Keratinocyte (primary cell): ENCODE data around the gene LYPD1.

Experiments
- CTCF ChIP-seq, 3 experiments: IDR thresholded peaks in 1 of 3; conservative IDR thresholded peaks in 1 of 3; optimal IDR thresholded peaks in 1 of 3; 2 replicates in 2 of 3; 3 replicates in 1 of 3; pipeline versions ENCODE3 to v1.5.1; 2011; ENCODE audit warnings: low read length in 3 of 3, mild to moderate bottlenecking in 3 of 3, moderate library complexity in 2 of 3, control low read depth in 1 of 3, inconsistent platforms in 1 of 3; ENCODE audit not compliant: insufficient read depth in 2 of 3; ENCODE audit errors: extremely low read depth in 1 of 3
- EZH2 ChIP-seq: IDR thresholded peaks from one replicate; pipeline ENCODE4 v1.6.1; 2012; ENCODE audit warnings: inconsistent platforms, mild to moderate bottlenecking, low read length, moderate library complexity

GRCh38 chr2:132595693-132596092 is 74.3 kb downstream of the LYPD1 start:
- no peak for TF ChIP-seq CTCF (optimal IDR thresholded peaks at IDR 0.05 in 1 of 3, IDR thresholded peaks at IDR 0.05 in 1 of 3, conservative IDR thresholded peaks at IDR 0.05 in 1 of 3; ENCODE audit: extremely low read depth in 1 of 3, insufficient read depth in 2 of 3, low read length in 3 of 3)
- TF ChIP-seq EZH2: no peak
